Astrocyte of the spinal cord (primary cell): ENCODE results near the gene SREK1.

Experiments used
- DNase-seq: peaks from one replicate; pipeline ENCODE4 v3.0.0; 2011; ENCODE audit warnings: low read depth, low spot score
- H3K4me3 ChIP-seq: 2 replicates; pipeline ENCODE4 v1.5.1; 2011; ENCODE audit warnings: low read depth, mild to moderate bottlenecking, low read length, moderate library complexity
- in situ Hi-C: cut with HindIII; loops from 2 replicates; pipeline ENCODE4 v1.10.0; 2017; ENCODE audit warnings: low sequenced_read_pairs
- TF ChIP-seq, protein P1 (sequence below): IDR thresholded peaks from 2 replicates; pipeline ENCODE4 v1.5.1; 2012; ENCODE audit warnings: low read depth, mild to moderate bottlenecking, low read length, inconsistent platforms

Gene SREK1

GRCh38 chr5:66171349-66172344 is 27.5 kb downstream of the SREK1 start:
- TF ChIP-seq, protein P1, sequence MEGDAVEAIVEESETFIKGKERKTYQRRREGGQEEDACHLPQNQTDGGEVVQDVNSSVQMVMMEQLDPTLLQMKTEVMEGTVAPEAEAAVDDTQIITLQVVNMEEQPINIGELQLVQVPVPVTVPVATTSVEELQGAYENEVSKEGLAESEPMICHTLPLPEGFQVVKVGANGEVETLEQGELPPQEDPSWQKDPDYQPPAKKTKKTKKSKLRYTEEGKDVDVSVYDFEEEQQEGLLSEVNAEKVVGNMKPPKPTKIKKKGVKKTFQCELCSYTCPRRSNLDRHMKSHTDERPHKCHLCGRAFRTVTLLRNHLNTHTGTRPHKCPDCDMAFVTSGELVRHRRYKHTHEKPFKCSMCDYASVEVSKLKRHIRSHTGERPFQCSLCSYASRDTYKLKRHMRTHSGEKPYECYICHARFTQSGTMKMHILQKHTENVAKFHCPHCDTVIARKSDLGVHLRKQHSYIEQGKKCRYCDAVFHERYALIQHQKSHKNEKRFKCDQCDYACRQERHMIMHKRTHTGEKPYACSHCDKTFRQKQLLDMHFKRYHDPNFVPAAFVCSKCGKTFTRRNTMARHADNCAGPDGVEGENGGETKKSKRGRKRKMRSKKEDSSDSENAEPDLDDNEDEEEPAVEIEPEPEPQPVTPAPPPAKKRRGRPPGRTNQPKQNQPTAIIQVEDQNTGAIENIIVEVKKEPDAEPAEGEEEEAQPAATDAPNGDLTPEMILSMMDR: peak; percentile 54
- DNase-seq: peak; percentile 63
- in situ Hi-C loops: no loop called here

DNA sequence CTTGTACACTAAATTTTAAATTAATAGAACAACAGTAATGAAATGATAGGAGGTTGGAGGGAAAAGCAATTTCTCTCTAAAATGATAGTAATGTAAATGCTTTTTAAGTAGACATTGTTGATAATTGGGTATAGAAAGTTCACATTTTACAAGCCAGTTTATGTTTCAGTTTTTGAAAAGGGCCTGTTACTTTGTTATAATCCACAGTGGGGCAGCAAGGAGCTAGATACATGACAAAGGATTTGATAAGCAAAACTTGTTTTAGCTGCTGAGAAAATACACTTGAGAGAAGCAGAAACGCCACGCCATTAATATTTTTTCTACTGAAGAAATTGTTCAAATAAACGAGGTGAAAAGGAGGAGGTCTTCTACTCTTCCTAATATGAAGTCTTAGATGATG is 30.2 kb downstream of the SREK1 start:
- H3K4me3 ChIP-seq: no peak overlapping the region
- peak; percentile 45 for DNase-seq
- TF ChIP-seq, protein P1: peak; percentile 56
- in situ Hi-C loops: no loop called here

More at GRCh38 chr5:66171349-66172344, 27.5 kb downstream of the SREK1 start:
- H3K4me3 ChIP-seq: no peak overlapping the region

DNA sequence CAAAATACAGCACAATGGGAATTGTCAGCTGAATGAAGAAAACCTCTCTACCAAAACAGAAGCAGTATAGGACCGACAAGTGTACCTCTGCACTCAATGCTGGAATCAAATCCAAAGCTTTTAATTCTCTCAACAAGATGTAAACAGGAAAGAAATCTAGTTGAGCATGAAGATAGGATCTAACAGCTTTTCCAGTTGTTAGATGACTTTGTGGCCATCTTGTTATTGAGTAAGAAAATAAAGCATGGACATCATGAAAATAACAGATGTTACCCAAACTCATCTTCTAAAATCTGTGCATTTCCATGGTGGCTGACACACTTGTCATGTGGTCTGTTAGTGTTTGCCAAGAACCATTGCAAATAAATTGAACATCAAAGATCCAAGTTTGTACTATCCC is 34.7 kb downstream of the SREK1 start:
- no peak for DNase-seq
- TF ChIP-seq, protein P1: no peak
- H3K4me3 ChIP-seq: no peak overlapping the region
- in situ Hi-C loops: no loop called here

DNA sequence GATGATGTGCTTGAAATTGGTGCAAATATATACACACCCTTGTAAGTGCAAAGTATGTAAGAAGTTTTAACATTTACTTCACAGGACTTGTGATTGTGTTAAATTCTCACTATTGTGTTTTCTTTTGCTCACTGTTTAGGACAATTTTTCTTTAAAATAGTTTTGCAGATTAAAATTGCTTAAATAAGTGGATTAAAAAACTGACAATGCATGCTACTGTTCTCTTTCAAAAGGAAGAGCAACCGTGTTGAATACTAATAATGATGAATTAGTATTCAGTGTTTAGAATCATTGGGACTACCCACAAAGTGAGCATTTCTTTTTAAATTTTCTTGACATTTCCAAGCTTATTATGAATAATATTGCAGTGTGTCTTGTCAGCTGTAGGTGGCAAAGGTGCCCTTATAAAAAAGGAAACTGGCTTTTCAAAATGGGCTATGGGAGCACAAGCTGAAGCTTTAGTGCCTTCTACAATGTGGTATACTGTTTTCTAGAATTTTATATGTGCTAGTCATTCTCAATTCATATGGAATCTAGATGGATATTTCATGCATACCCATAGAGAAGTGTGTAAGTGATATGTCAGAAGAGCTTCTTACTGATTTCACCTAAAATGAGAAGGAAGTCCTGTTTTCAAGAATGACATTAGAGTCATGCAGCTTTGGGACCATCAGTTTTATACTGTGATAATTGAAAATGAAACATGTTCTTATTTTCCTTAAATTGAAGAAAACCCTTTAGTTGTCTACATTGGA is 35.4 kb downstream of the SREK1 start:
- in situ Hi-C loops: no loop called here
- DNase-seq: no peak
- TF ChIP-seq, protein P1: no peak
- no peak overlapping the region for H3K4me3 ChIP-seq

GRCh38 chr5:66180282-66181155 is 36.4 kb downstream of the SREK1 start:
- TF ChIP-seq, protein P1: no peak
- H3K4me3 ChIP-seq: no peak overlapping the region
- in situ Hi-C loops: no loop called here
- DNase-seq: no peak

- no peak for DNase-seq
- no peak overlapping the region for H3K4me3 ChIP-seq
- in situ Hi-C loops: no loop called here
- TF ChIP-seq, protein P1: no peak
Observed at GRCh38 chr5:66186108-66186507, 42.0 kb downstream of the SREK1 start.
